ENCODE results near the gene DAAM1. TPM values are rescaled to one million over a fixed set of nuclear protein-coding genes. Genes with fewer than 3 reads are reported as not detected.

The DAAM1 gene
- total RNA-seq, 1 experiment from 2014 or later, result 35.3 TPM

- ChIA-PET POLR2A (no interaction called here), CTCF (no interaction called here)
- no peak for DNase-seq
- no TSS peak for BruUV-seq (replicated peaks)
- H3K27me3 Mint-ChIP-seq (ENCODE audit: insufficient read depth, unreplicated experiment), result peaks cover 7% of the 10 kb centered on the region
- no peak overlapping the region for H3K4me3 Mint-ChIP-seq (ENCODE audit: unreplicated experiment)
- no peaks in the 10 kb centered on the region for H3K36me3 Mint-ChIP-seq (ENCODE audit: insufficient read depth, unreplicated experiment)
- no peaks in the 10 kb centered on the region for H3K9me3 Mint-ChIP-seq (ENCODE audit: unreplicated experiment)
- H3K9me3 ChIP-seq, result 0 out of 2 replicates have a peak, but pooled peaks cover 4% of the 10 kb centered on the region
- H3K4me1 ChIP-seq, result 0 out of 2 replicates have a peak, but pooled peaks cover 3% of the 10 kb centered on the region
- TF ChIP-seq CTCF (IDR thresholded peaks at IDR 0.05; ENCODE audit: insufficient read depth in 1 of 2, low read depth in 1 of 2, low read length in 1 of 2, severe bottlenecking in 1 of 2, unreplicated experiment in 1 of 2), result no peak
- no peak overlapping the region for H3K4me3 ChIP-seq (ENCODE audit: low read depth, low read length)
- no peaks in the 10 kb centered on the region for H3K36me3 ChIP-seq (ENCODE audit: control insufficient read depth, insufficient read depth, low read length)
- H3K27ac Mint-ChIP-seq (ENCODE audit: unreplicated experiment), result no peak overlapping the region
- intact Hi-C loops (cut with micrococcal nuclease; ENCODE audit: unreplicated experiment), result no loop called here
- H3K4me1 Mint-ChIP-seq (ENCODE audit: low read depth, unreplicated experiment), result no peaks in the 10 kb centered on the region
- no peaks in the 10 kb centered on the region for H3K27me3 ChIP-seq (replicated peaks; ENCODE audit: control insufficient read depth, insufficient read depth, low read length)
These were observed 22.2 kb upstream of the DAAM1 start for GRCh38 chr14:59166258-59166657.

- Mint-ChIP-seq H3K27ac (ENCODE audit: unreplicated experiment) (no peak overlapping the region), H3K9me3 (ENCODE audit: unreplicated experiment) (no peaks in the 10 kb centered on the region), H3K4me1 (ENCODE audit: low read depth, unreplicated experiment) (no peaks in the 10 kb centered on the region), H3K27me3 (ENCODE audit: insufficient read depth, unreplicated experiment) (no peaks in the 10 kb centered on the region), H3K4me3 (ENCODE audit: unreplicated experiment) (no peak overlapping the region), H3K36me3 (ENCODE audit: insufficient read depth, unreplicated experiment) (no peaks in the 10 kb centered on the region)
- intact Hi-C loops (cut with micrococcal nuclease; ENCODE audit: unreplicated experiment), result no loop called here
- BruUV-seq (replicated peaks), result no TSS peak
- no peaks in the 10 kb centered on the region for H3K9me3 ChIP-seq
- no peaks in the 10 kb centered on the region for H3K36me3 ChIP-seq (ENCODE audit: control insufficient read depth, insufficient read depth, low read length)
- no peaks in the 10 kb centered on the region for H3K27me3 ChIP-seq (replicated peaks; ENCODE audit: control insufficient read depth, insufficient read depth, low read length)
- ChIA-PET CTCF (no interaction called here), POLR2A (no interaction called here)
- no peak for TF ChIP-seq CTCF (IDR thresholded peaks at IDR 0.05; ENCODE audit: insufficient read depth in 1 of 2, low read depth in 1 of 2, low read length in 1 of 2, severe bottlenecking in 1 of 2, unreplicated experiment in 1 of 2)
- H3K4me3 ChIP-seq (ENCODE audit: low read depth, low read length), result no peak overlapping the region
- H3K4me1 ChIP-seq, result no peaks in the 10 kb centered on the region
- DNase-seq, result no peak
These were observed 13.1 kb upstream of the DAAM1 start for GRCh38 chr14:59175404-59175803.

GRCh38 chr14:59176765-59177164, 11.7 kb upstream of the DAAM1 start:
- Histone ChIP-seq H3K27me3 (replicated peaks; ENCODE audit: control insufficient read depth, insufficient read depth, low read length) (no peaks in the 10 kb centered on the region; the same call in 1 of the 2 replicates), H3K9me3 (no peaks in the 10 kb centered on the region), H3K4me3 (ENCODE audit: low read depth, low read length) (no peak overlapping the region), H3K4me1 (no peaks in the 10 kb centered on the region), H3K36me3 (ENCODE audit: control insufficient read depth, insufficient read depth, low read length) (no peaks in the 10 kb centered on the region)
- CTCF ChIA-PET, result no interaction called here
- Mint-ChIP-seq H3K27ac (ENCODE audit: unreplicated experiment) (no peak overlapping the region), H3K4me1 (ENCODE audit: low read depth, unreplicated experiment) (no peaks in the 10 kb centered on the region), H3K27me3 (ENCODE audit: insufficient read depth, unreplicated experiment) (no peaks in the 10 kb centered on the region), H3K4me3 (ENCODE audit: unreplicated experiment) (no peak overlapping the region), H3K9me3 (ENCODE audit: unreplicated experiment) (no peaks in the 10 kb centered on the region), H3K36me3 (ENCODE audit: insufficient read depth, unreplicated experiment) (no peaks in the 10 kb centered on the region)
- POLR2A ChIA-PET, result interaction anchor here (0.7 kb wide), 1 partner anchor 184 kb away, joined by 10 read pairs; no protein-coding TSS in a partner anchor
- intact Hi-C loops (cut with micrococcal nuclease; ENCODE audit: unreplicated experiment), result no loop called here
- no TSS peak for BruUV-seq (replicated peaks)
- no peak for DNase-seq
- no peak for TF ChIP-seq CTCF (IDR thresholded peaks at IDR 0.05; ENCODE audit: insufficient read depth in 1 of 2, low read depth in 1 of 2, low read length in 1 of 2, severe bottlenecking in 1 of 2, unreplicated experiment in 1 of 2)
